M059J (cell line): ENCODE results near the gene ZNFX1. TPM values are rescaled to one million over a fixed set of nuclear protein-coding genes. Genes with fewer than 3 reads are reported as not detected.

Source experiments
- DNase-seq: peaks from one replicate; pipeline ENCODE4 v3.0.0-alpha.2; 2012; ENCODE audit warnings: low read depth
- total RNA-seq: library from RNA; depleted of rRNA; stranded (reverse); fragments of >200 nt; shearing (Covaris generic); gene quantifications from 2 replicates; pipeline ENCODE4 v1.2.3, GENCODE V29; 2014

Gene ZNFX1
- total RNA-seq, 1 experiment from 2014 or later, result 156 TPM

DNA sequence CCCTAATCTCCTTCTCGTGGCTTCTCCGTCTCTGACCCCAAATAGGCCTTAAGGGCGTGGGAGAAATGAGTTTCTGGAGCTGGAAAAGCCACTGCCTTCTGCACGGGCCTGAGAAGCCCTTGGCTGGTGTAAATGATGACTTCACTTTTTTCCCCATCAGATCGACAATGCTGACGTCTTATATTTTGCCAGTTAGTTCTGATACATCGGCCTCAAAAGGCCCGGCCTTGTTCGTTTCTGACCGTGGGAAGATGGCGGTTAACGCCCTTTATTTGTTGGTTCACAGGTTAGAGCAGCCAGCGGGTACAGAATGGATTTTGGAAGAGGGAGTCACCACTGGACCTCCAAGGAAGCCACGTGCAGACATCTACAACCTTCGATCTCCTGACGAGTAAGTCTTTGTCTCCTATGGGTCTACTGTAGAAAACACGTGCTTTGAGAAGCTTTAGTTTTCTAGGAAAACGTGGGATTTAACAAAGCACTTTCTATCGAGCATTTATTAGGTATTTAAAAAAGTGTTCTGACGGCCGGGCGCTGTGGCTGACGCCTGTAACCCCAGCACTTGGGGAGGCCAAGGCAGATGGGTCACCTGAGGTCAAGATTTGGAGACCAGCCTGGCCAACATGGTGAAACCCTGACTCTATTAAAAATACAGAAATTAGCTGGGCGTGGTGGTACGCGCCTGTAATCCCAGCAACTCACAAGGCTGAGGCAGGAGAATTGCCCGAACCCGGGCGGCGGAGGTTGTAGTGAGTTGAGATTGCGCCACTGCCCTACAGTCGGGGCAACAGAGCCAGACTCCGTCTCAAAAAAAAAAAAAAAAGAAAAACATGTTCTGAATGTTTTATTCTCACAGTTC is 1.2 kb upstream of the ZNFX1 start:
- DNase-seq, result no peak

DNA sequence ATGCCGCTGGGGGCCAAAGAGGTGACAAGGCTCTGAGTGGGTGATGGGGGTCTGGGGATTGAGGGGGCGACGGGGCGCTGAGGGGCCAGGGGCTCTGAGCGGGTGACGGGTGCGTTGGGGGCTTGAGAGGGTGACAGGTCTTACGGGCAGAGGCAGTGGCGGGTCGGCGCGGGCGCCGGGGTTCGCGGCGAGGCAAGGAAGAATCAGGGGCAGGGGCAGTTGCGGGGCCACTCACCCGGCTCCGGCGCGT is 146 bp downstream of the ZNFX1 start:
- no peak for DNase-seq

DNA sequence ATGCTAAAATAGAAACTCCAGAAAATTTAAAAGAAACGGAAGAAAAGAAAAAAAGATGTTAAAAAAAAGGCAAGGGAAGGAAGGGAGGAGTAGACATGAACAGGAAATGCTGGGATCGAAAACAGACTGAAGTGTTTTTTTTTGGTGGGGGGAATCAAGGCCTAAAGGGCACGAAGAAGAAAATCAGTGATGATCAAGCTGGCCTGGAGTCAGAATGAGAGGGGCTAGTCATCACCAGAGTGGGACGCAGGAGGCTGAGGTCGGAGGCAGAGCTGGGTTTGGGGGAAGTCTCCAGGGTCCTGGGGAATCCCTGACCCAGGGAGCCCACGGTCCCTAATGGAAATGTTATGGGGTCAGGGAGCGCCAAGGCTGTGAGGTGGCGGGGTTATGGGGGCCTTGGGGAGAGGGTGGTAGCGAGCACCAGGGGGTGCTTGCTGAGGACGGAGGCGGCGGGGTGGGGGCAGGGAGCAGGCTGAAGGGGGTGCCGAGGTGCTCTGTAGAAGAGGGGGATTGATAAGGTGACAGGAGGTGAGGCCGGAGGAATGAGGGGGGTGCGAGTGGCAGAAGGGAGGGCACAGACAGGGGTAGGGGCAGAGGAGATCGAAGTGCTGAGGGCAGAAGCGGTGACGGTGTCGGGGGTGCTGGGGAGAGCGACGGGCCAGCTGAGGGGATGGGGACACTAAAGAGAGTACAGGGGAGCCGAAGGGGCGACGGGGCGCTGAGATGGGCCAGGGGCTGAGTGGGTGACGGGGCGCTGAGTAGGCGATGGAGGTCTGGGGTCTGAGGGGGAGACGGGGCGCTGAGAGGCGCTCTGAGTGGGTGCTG is 684 bp downstream of the ZNFX1 start:
- DNase-seq, result no peak

DNA sequence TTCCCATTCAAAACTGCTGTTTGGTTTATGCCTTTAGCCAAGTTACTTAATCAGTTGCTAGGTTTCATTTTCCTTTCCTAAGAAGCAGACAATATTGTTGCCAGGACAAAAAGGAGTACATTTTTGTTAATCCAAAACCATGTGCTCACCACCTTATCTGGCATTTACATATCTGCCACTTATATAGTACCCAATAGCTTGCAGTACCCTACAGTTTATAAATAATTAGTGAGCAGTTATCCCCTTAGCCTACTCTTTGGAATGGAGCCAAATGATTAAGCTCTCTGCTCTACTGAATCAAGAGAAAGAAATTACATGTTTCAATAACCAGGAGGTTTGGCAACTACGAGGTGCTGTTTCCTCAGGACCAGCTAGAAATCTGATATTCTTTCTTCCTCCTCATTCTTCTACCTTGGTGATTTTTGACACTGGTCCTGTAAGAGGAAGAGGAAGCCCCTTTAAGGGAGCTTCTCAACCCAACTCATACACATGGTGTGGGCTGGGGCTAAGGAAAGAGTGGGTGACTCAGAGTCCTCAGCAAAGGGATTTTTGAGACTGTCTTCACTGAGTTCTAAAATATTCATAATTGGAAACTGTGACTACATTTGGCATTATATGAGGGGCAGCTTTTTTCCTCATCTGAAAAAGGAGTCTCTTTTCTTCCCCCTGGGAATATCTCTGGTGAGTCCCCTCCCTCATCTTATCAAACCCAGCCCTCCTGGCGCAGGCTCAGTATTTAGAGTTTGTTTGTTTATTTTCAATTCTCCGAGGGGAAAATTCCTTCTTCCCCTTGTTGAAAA is 1.5 kb downstream of the ZNFX1 start:
- peak; percentile 81 for DNase-seq

DNA sequence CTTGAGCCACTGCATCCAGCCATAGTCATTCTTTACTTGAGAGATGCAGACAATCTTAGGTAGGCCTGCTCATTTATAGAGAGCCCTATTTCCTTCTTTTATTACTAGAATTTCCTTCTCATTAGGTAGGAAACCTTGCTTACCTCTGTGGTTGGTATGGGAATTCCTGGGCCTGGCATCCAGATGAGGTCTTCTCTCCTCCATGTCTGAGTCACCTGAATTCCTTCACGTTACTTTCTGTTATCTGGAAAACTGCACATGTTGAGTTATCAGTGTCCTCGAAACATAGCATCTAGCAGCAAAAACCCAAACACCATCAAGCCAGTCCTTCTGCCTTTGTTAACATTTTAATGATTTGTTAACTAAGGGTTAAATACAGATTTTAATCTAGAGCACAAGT is 2.2 kb downstream of the ZNFX1 start:
- DNase-seq, result peak; percentile 87

DNA sequence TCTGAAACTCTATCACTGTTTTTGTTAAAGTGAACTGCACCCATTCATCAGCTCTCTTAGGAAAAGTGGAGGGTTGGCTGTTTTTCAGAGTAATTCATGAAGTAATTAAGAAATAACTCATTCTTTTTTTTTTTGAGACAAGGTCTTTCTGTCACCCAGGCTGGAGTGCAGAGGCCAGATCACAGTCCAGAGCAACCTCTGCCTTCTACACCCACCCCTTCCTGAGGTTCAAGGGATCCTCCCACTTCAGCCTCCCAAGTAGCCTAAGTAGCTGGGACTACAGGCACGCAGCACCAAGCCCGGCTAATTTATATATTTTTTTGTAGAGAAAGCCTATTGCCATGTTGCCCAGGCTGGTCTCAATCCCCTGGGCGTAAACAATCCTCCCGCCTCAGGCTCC is 2.6 kb downstream of the ZNFX1 start:
- DNase-seq, result no peak

DNA sequence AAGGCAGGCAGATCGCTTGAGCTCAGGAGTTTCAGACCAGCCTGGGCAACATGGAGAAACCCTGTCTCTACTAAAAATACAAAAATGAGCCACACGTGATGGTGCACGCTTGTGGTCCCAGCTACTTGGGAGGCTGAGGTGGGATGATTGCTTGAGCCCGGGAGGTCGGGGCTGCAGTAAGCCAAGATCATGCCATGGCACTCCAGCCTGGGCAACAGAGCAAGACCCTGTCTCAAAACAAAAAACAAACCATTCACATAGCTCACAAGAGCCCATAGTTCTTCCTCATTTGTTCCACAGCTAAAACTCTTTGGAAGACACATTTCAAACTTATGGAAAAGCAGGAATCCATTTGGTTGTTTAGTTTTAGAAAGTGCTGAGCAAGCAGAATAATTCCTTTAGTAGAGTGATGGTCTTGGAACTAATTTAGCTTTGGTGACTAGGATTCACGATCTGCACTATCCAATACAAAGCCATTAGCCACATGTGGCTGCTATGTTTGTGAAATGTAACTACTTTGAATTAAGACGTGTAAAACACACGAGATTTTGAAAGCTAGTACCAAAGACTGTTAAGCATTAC is 4.1 kb downstream of the ZNFX1 start:
- DNase-seq, result no peak

DNA sequence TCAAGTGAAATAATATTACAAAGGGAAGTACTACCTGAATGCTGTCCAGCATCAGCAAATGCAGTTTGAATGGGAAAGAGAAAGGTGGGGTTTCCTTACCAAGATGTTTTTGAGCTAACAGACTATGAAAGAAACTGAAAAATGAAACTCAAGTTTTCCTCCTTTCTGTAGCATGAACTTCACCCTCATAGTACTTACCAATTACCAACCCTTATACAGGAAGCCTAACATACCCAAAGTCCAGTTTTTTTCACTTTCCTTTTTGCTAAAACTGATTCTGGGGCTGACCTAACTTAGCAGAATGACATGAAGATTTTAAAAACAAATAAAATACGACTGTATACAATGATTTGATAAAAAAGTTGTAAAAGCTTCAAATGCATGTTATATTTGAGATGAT is 5.2 kb downstream of the ZNFX1 start:
- DNase-seq, result no peak

DNA sequence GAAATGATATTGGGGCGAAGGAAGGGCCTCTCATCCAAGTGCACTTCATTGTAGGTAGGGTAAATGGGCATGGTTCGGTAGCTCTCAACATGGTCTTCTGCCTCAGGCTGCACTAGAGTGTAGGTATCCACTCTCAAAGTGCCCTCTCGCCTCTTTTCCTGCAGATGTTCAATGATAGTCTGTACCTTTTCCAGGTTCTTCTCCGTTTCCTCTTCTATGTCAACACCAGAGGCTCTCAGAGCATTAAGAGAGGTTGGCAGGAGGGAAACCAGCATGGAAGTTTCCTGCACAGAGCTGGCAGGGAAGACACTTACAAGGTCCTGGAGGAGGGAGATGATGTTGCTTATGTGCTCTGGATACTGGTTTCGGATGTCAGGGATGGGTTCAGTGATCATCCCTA is 7.1 kb downstream of the ZNFX1 start:
- DNase-seq, result no peak

DNA sequence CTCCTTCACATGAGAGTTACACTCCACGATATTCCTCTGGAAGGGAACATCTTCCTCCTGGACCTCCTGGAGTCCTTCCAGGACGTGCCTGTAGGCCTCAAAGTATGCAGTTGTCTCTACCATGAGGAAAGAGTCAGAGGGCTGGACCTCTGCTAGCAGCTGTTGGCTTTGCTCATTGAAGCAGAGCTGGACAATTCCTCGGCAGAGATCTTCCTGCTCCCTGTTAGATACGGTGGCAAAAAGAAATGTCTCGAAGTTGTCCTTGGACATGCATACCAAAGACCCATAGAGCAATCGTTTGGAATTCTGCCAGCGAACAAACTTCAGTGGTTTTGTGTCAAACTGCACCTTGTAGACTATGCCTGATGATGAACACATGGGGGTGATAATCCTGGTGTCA is 7.7 kb downstream of the ZNFX1 start:
- peak; percentile 54 for DNase-seq

DNA sequence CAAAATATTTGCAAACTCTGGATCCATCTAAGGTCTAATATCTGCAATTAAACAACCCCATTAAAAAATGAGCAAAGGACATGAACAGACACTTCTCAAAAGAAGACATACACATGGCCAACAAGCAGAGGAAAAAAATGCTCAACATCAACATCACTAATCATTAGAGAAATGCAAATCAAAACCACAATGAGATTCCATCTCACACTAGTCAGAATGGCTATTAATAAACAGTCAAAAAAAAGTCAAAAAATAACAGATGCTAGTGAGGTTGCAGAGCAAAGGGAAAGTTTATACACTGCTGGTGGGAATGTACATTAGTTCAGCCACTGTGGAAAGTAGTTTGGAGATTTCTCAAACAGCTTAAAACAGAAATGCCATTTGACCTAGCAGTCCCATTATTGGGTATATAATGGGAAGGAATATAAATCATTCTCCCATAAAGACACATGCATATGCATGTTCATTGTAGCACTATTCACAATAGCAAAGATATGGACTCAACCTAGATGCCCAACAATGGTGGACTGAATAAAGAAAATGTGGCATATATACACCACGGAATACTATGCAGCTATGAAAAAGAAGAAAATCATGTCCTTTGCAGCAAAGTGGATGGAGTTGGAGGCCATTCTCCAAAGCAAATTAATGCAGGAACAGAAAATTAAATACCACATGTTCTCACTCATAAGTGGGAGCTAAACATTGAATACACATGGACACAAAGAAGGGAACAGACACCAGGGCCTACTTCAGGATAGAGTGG is 9.1 kb downstream of the ZNFX1 start:
- peak; percentile 85 for DNase-seq

DNA sequence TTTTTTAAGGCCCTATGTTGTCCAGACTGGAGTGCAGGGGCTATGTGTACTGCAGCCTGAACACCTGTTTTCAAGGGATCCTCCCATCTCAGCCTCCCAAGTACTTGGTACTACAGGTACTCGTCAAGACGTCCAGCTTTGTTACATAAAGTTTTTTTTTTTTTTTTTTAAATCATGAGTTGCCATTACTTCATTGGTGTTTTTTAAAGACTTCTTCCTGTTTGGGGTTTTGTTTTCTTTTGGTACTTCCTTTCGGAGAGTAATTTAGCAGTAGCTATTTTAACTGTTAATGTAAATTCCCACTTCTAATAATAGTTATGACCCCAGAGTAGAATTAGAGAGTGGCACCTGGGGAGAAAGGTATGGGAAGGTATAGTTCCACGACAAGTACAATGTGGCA is 10.5 kb downstream of the ZNFX1 start:
- no peak for DNase-seq

DNA sequence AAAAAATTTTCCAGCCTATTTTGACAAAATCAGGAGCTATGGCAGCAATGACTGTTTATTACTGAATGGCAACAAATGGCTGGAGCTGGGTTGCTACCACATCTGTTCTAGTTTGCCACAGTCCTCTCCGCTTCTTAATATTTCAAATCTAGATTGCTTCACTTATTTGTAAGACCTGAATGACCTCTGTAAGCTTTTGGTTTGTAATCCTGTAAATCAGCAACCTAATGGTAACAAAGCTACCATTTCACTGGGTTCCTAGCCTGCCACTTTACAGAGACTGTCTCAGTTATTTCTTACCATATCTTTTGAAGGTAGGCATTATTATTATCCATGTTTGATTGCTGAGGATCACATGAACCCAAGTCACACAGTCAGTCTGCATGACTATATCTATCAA is 15.4 kb downstream of the ZNFX1 start:
- no peak for DNase-seq

DNA sequence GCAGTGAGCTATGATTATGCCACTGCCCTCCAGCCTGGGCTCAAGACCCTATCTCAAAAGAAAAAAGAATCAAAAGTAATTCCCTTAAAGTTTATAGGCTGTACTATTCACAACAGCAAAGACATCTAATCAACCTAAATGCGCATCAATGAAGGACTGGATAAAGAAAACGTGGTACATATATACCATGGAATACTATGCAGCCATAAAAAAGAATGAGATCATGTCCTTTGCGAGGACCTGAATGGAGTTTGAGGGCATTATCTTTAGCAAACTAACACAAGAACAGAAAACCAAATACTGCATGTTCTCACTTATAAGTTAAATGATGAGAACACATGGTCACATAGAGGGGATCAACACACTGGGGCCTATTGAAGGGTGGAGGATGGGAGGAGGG is 16.7 kb downstream of the ZNFX1 start:
- no peak for DNase-seq

DNA sequence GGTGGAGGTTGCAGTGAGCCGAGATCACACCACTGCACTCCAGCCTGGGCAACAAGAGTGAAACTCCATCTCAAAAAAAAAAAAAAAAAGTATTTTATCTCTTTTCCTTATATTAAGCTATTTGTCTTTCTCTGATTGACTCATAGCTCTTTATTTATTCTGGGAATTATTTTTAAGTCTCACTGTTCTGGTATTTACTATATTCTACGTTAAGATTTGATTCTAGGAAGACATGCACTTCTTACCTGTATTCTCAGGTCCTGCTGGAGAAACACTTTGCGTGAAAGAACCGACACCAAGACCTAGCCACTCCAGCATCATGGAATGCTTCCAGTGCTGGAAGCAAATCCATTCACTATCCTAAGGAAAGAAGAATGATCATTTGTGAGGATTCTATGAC is 17.6 kb downstream of the ZNFX1 start:
- DNase-seq, result no peak

DNA sequence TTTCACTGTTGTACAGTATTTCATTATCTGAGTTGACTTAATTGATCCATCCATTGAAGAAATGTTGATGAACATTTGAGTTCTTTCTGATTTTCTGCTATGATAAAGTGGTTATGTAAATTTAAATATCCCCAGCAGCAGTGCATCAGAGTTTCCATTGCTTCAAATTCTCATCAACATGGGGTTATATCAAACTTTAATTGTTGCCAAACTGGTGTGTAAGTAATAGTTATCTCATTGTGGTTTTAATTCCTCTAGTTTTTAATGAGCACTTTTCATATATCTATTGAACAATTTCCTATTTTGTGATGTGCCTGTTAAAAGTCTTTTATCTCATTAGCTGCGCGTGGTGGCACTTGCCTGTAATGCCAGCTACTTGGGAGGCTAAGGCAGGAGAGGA is 18.1 kb downstream of the ZNFX1 start:
- DNase-seq, result no peak

DNA sequence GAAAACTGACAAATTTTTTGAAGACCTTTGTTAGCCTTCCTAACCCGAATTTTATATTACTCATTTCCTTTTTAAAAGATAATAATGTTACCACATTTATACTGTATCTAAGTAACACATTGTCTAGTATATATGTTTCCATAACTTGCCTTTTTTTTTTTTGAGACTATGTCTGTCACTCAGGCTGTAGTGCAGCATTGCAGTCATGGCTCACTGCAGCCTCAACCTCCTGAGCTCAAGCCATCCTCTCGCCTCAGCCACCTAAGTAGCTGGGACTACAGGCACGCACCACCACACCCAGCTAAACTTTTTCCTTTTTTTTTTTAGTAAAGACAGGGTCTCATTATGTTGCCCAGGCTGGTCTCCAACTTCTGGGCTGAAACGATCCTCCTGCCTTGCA is 18.6 kb downstream of the ZNFX1 start:
- DNase-seq, result no peak

DNA sequence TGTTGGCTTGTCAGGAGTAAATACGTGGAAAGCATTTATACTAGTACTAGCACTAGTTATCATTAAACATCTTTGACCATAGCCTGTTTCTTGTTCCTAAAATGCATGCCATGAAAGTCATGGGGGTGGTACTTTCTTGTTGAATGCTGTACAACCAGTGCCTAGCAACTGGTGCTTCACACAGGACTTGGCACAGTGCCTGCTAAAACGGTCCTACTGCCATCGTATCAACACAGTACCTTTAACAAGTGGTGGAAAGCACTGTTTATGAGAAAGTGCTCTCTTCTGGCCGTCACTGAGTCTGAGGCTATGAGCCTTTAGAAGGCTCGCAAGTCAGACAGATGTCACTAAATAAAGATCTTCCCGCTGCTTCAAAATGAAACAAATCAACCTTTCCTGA is 21.6 kb downstream of the ZNFX1 start:
- DNase-seq, result no peak

DNA sequence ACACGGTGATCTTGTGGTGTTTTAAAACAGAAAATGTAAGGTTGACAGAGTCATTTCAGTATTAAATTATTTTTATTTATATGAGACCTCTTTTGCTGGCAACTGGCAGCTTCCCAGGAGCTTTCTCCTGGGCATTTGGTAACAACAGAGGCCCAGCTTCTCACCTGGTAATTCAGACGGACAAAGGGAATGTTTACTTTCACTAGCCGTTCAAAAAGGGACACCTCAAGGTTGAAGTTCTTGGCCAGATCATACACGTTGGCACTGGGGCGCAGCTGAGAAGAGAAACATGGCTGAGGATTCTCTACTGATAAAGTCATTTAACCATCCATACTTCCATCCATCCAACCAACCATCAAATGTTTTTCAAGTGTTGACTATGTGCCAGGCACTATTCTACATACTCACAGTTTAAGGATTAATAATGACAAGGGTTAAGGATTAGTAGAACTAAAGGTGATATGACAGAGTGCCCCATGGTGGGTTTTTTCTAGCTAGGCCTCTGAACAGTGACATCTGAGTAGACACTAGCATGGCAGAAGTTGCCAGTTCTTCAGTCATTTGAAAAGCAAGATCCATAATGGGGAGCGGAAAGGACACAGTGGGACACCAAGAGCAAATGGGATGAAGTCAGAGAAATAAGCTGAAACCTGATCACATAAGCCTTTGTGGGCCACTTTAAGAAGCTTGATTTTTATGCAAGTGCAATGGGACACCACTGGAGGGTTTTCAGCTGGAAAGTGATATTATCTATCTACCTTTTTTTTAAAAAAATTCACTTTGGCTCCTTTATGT is 25.1 kb downstream of the ZNFX1 start:
- DNase-seq, result no peak

DNA sequence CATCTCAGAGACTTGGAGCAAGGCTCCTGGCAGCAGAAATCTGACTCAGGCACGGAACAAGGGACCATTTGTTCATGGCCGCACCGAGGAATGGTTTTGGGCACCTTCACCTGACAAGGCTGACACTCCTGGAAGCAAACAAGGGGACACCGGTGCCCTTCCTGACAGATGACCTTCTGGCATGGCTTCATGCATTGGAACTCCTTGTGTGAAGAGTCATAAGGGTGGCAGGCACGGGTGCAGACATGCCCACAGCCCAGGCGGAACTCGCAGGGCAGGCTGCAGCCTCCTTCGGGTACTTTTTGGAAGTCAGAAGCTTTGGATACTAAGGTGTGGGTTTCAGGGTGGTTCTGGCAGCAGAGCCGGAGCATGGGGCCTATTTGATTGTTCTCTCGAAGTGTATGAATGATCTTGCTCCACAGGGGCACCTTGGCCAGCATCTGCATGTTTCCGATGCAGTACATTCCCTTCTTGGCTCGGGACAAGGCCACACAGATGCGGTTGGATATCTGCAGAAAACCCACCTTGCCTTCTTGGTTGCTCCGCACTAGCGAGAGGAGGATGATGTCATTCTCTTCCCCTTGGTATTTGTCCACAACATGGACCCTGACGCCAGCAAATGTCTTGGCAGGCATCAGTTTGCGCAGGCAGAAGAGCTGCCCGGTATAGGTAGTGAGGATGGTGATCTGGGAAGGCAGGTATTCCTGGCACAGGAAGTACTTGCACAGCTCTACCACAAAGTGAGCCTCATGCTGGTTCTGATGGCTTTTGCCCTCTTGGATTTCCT is 28.8 kb downstream of the ZNFX1 start:
- DNase-seq, result no peak
